GM23248 (cell line): ENCODE data around the gene PCDHGB6. TPM values are rescaled to one million over a fixed set of nuclear protein-coding genes. Genes with fewer than 3 reads are reported as not detected.
"Not testable (repeated sequence)": the region's sequence is repeated elsewhere in the genome, so short reads cannot be mapped to it uniquely, and the experiment has no call there.

Experiments used
- DNase-seq: peaks from one replicate; pipeline ENCODE4 v3.0.0-alpha.2; 2015
- H2AFZ ChIP-seq: fragments of 200-600 bp; sonication (generic); 2 replicates; pipeline ENCODE4 v1.6.1; 2016; ENCODE audit warnings: antibody characterized with exemption
- H3F3A ChIP-seq: fragments of 200-600 bp; sonication (generic); 2 replicates; pipeline ENCODE4 v1.6.1; 2016; ENCODE audit warnings: mild to moderate bottlenecking, antibody characterized with exemption, mixed run types; ENCODE audit not compliant: insufficient read depth
- H3K27ac ChIP-seq: fragments of 200-600 bp; sonication (generic); 2 replicates; pipeline ENCODE4 v1.5.1; 2016; ENCODE audit warnings: mild to moderate bottlenecking
- H3K27me3 ChIP-seq: fragments of 200-600 bp; sonication (generic); replicated peaks from 2 replicates; pipeline ENCODE4 v1.6.1; 2016; ENCODE audit warnings: mild to moderate bottlenecking; ENCODE audit not compliant: insufficient read depth
- H3K36me3 ChIP-seq: fragments of 200-600 bp; sonication (generic); 2 replicates; pipeline ENCODE4 v1.6.1; 2016; ENCODE audit warnings: low read depth, mild to moderate bottlenecking
- H3K4me1 ChIP-seq: fragments of 200-600 bp; sonication (generic); 2 replicates; pipeline ENCODE4 v1.6.1; 2016; ENCODE audit warnings: mild to moderate bottlenecking; ENCODE audit not compliant: insufficient read depth
- H3K4me2 ChIP-seq: fragments of 200-600 bp; sonication (generic); one replicate; pipeline ENCODE4 v1.6.1; 2016; ENCODE audit warnings: mild to moderate bottlenecking; ENCODE audit not compliant: unreplicated experiment
- H3K4me3 ChIP-seq: fragments of 200-600 bp; sonication (generic); 2 replicates; pipeline ENCODE4 v1.5.1; 2016; ENCODE audit warnings: mild to moderate bottlenecking
- H3K79me2 ChIP-seq: fragments of 200-600 bp; sonication (generic); 2 replicates; pipeline ENCODE4 v1.6.1; 2016; ENCODE audit warnings: mild to moderate bottlenecking; ENCODE audit not compliant: insufficient read depth
- H3K9ac ChIP-seq: fragments of 200-600 bp; sonication (generic); 2 replicates; pipeline ENCODE4 v1.6.1; 2016; ENCODE audit warnings: mild to moderate bottlenecking
- H3K9me2 ChIP-seq: fragments of 200-600 bp; sonication (generic); 2 replicates; pipeline ENCODE4 v1.6.1; 2016; ENCODE audit warnings: mixed run types, mild to moderate bottlenecking, moderate library complexity; ENCODE audit not compliant: insufficient read depth
- H3K9me3 ChIP-seq: fragments of 200-600 bp; sonication (generic); one replicate; pipeline ENCODE4 v1.6.1; 2017; ENCODE audit warnings: low read depth
- H4K20me1 ChIP-seq: fragments of 200-600 bp; sonication (generic); 2 replicates; pipeline ENCODE4 v1.6.0; 2016; ENCODE audit not compliant: insufficient read depth
- EZH2 ChIP-seq: fragments of 200-600 bp; sonication (generic); IDR thresholded peaks from 2 replicates; pipeline ENCODE4 v1.6.1; 2018; ENCODE audit warnings: antibody characterized with exemption, mild to moderate bottlenecking; ENCODE audit not compliant: insufficient read depth, poor library complexity, severe bottlenecking
- EZH2phosphoT487 ChIP-seq: fragments of 200-600 bp; sonication (generic); IDR thresholded peaks from 2 replicates; pipeline ENCODE4 v1.6.1; 2018; ENCODE audit warnings: antibody characterized with exemption, moderate library complexity, mild to moderate bottlenecking, low read depth; ENCODE audit not compliant: insufficient read depth
- WGBS, 2 experiments: methylation state at CpG; one replicate each; pipeline ENCODE4 v1.1.6; 2015 to 2017; ENCODE audit warnings: low lambda C conversion rate in 2 of 2, low coverage in 1 of 2; ENCODE audit errors: missing lambda C conversion rate in 2 of 2; 5-methylcytosine and 5-hydroxymethylcytosine counted together
- in situ Hi-C: fragments of 300-500 bp; cut with MboI; formaldehyde crosslinking; loops from 2 replicates; pipeline ENCODE4 v1.15.0; 2020
- polyA plus RNA-seq: library from polyadenylated mRNA; unstranded; fragments of >200 nt; fragmentation: Nextera tagmentation; extraction: Ambion mirVana; gene quantifications from 2 replicates; pipeline ENCODE4 v1.2.1, GENCODE V29; 2016
- total RNA-seq: library from RNA; depleted of rRNA; stranded (reverse); fragments of >200 nt; shearing (Covaris generic); gene quantifications from 2 replicates; pipeline ENCODE4 v1.2.3, GENCODE V29; 2014

The PCDHGB6 gene
- total and polyA plus RNA-seq, 2 experiments from 2014 or later = 1.9 to 3.2 TPM

GRCh38 chr5:141382469-141383294 lies 25.1 kb upstream of the PCDHGB6 start, which contains the start of gene PCDHGA7:
Gene PCDHGA7, plus strand, starts transcription at chr5:141382742. Its CDS starts 158 bp downstream, at chr5:141382900.
- Histone ChIP-seq H2AFZ (no peak within 1 kb of the TSS; the same call in 1 of the 2 replicates), H3K36me3 (no peaks in the 10 kb centered on the region), H3K27ac (no peak within 1 kb of the TSS), H3K27me3 (no peaks in the 10 kb centered on the region), H3F3A (no peaks in the 10 kb centered on the region), H4K20me1 (no peaks in the 10 kb centered on the region), H3K9me2 (no peaks in the 10 kb centered on the region), H3K4me1 (no peaks in the 10 kb centered on the region), H3K9ac (no peak within 1 kb of the TSS), H3K79me2 (no peaks in the 10 kb centered on the region), H3K9me3 (no peaks in the 10 kb centered on the region), H3K4me3 (no peak within 1 kb of the TSS; the same call in 1 of the 2 replicates), H3K4me2 (no peak within 1 kb of the TSS)
- 34 to 38% methylated on average over 36 to 37 of the region's 37 CpGs for WGBS, 2 experiments
- in situ Hi-C loops = no loop called here
- no peak for DNase-seq
- no peak for TF ChIP-seq EZH2
- TF ChIP-seq EZH2phosphoT487 = no peak

DNA sequence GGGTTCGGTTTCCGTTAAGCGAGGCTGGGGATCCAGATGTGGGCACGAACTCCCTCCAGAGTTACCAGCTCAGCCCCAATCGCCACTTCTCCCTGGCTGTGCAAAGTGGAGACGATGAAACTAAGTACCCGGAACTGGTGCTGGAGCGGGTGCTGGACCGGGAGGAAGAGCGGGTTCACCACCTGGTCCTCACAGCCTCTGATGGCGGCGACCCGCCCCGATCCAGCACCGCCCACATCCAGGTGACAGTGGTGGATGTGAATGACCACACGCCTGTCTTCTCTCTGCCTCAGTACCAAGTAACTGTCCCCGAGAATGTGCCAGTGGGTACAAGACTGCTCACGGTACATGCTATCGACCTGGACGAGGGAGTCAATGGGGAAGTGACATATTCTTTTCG lies 24.5 kb upstream of the PCDHGB6 start:
- Histone ChIP-seq H3K9ac (no peak overlapping the region), H3K79me2 (no peaks in the 10 kb centered on the region), H3F3A (no peaks in the 10 kb centered on the region), H3K9me2 (no peaks in the 10 kb centered on the region), H3K27ac (no peak overlapping the region), H3K27me3 (no peaks in the 10 kb centered on the region), H4K20me1 (no peaks in the 10 kb centered on the region), H3K36me3 (no peaks in the 10 kb centered on the region), H3K4me2 (no peak overlapping the region), H3K9me3 (no peaks in the 10 kb centered on the region), H3K4me3 (no peak overlapping the region), H2AFZ (no peak overlapping the region), H3K4me1 (no peaks in the 10 kb centered on the region)
- WGBS, 2 experiments = 41 to 42% methylated on average over 18 to 21 of the region's 21 CpGs
- in situ Hi-C loops = no loop called here
- no peak for DNase-seq
- TF ChIP-seq EZH2phosphoT487 (no peak), EZH2 (no peak)

GRCh38 chr5:141384471-141385267 lies 23.2 kb upstream of the PCDHGB6 start:
- H3K4me3 ChIP-seq = no peak overlapping the region
- H3K27me3 ChIP-seq = no peaks in the 10 kb centered on the region
- no peaks in the 10 kb centered on the region for H3K79me2 ChIP-seq
- H3K4me1 ChIP-seq = no peaks in the 10 kb centered on the region
- no peak overlapping the region for H2AFZ ChIP-seq
- H3K9me3 ChIP-seq = no peaks in the 10 kb centered on the region
- H4K20me1 ChIP-seq = no peaks in the 10 kb centered on the region
- no peak for TF ChIP-seq EZH2phosphoT487
- no peak for TF ChIP-seq EZH2
- H3K9me2 ChIP-seq = no peaks in the 10 kb centered on the region
- no peak overlapping the region for H3K27ac ChIP-seq
- H3K36me3 ChIP-seq = no peaks in the 10 kb centered on the region
- no peak overlapping the region for H3K4me2 ChIP-seq
- no peak overlapping the region for H3K9ac ChIP-seq
- no peak for DNase-seq
- in situ Hi-C loops = no loop called here
- 36 to 38% methylated on average over 42 to 43 of the region's 43 CpGs for WGBS, 2 experiments
- H3F3A ChIP-seq = no peaks in the 10 kb centered on the region

GRCh38 chr5:141387557-141388311 lies 20.1 kb upstream of the PCDHGB6 start, which contains the start of gene PCDHGB4:
Gene PCDHGB4, plus strand, starts transcription at chr5:141387698. Its CDS starts 187 bp downstream, at chr5:141387885.
- H3K9me3 ChIP-seq, H3F3A ChIP-seq, in situ Hi-C loops, H3K27ac ChIP-seq, H4K20me1 ChIP-seq, H3K4me1 ChIP-seq, H3K36me3 ChIP-seq, H3K9me2 ChIP-seq, H3K9ac ChIP-seq, H3K27me3 ChIP-seq, H3K4me2 ChIP-seq, H3K79me2 ChIP-seq: not testable (repeated sequence)
- peak; percentile 61 for DNase-seq
- peak within 1 kb of the TSS; percentile 66 for H3K4me3 ChIP-seq
- peak within 1 kb of the TSS; percentile 62; the same call in 1 of the 2 replicates for H2AFZ ChIP-seq
- 13 to 19% methylated on average over 21 to 23 of the region's 40 CpGs for WGBS, 2 experiments
